NCI-H82 treated with DMSO at 0.1 percent for 48 hours (cell line): ENCODE data around the gene B9D1.

Experiments used
- DNase-seq: peaks from one replicate; lab custom pipeline; 2025; ENCODE audit not compliant: unreplicated experiment; lab: John Stamatoyannopoulos, UW

B9D1 gene

DNA sequence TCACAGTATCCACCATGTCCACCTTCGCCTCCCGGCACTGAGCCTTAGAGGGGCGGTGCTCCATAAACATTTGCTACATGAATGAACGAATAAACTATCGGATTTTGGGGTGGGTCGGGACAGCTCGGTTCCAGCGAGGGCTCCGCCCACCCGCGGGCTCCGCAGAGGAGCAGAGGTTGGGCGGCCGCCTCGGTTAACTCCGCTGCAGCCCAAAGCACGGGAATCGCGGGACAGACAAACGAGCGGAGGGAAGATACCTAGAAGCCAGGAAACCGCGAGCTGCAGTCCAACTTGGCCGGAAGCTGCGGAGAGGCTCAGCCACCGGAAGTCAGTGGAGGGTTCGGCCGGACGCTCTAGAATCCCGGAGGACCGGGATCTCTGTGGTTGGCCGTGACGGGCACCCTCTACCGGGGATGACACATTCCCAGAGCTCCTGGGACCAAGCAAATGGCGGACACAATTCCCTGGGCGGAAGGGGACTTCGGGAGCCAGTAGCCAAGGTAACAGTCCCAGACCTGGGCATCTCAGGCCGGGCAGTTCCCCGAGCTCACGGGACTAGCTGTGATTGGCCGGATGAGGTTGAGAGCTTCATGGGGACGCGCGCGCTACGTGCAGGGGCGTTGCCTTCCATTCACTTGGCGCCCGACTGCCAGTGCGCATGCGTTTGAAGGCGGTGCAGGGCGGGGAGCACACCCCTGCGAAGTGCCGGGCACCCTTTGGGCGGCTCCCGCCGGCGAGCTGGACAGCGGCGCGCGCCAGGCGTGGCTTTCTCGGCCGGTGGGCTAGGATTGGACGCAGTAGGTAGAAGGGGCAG lies 15.3 kb upstream of the B9D1 start:
- peak; percentile 100 for DNase-seq

DNA sequence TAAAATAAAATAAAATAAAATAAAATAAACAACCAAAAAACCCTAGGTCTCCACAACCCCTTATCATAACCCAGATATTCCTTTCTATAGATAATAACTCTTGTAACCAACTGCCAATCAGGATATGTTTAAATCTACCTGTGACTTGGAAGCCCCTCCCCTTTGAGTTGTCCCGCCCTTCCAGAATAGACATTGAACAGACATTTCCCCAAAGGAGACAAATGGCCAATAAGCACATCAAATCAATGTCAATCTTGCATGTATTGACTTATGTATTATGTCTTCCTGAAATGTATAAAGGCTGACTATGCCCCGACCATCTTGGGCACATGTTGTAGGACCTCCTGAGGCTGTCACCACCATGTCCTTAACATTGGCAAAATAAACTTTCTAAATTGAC lies 14.3 kb upstream of the B9D1 start:
- no peak for DNase-seq

DNA sequence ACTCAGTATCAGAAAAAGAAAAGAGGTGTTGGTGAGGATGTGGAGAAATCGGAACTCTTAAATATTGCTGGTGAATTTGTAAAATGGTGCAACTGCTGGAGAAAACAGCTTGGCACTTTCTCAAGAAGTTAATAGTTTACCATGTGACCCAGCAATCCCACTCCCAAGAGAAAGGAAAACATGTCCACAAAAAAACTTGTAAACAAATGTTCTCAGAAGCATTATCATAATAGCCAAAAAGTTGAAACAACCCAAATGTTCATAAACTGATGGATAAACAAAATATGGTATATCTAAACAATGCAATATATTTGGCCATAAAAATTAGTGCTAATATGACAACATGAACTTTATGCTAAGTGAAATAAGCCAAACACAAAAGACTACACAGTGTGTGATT lies 13.2 kb upstream of the B9D1 start:
- DNase-seq, result no peak

DNA sequence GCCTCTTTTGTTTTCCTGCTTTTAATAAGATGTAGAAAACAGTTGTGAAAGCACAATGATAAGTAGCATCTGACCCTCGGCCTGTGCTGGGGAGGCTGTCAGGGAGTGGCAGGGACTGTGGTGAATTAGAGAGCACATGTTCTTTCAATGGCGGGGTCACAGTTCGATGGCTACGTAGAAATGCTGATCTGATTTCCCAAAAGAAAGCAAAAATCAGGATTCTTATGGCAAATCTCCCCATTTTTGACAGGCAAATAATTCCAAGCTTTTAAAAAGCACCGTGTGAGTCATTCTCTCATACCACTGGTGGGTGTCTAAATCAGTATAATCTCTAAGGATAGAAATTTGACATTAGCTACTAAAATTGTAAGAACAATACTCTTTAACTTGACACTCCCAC lies 11.6 kb upstream of the B9D1 start:
- no peak for DNase-seq

DNA sequence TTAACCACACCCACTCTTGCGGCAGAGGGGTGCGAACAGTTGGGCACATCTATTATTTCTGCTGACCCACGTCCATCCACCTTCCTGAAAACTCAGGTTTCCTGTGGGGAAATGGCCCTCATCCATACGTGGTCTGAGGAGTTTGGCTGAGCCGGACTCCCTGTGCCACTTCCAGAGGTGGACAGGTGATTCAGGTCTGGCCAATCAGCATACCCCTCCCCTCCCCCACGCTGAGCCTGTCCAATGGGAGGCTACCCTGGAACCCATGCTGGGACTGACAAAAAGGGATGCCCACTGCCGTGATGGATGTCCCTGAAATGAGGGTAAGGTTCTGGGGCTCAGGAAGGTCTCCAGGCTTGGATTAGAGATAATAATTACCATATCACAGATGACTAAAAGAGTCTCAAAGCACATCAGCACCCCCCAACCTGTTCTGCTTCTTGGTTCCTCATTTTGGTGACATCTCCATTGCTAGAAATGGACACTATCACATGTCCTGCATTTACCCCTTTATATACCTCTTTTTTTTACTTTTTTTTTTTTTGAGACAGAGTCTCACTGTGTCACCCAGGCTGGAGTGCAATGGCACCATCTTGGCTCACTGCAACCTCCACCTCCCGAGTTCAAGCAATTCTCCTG lies 10.5 kb upstream of the B9D1 start:
- no peak for DNase-seq

DNA sequence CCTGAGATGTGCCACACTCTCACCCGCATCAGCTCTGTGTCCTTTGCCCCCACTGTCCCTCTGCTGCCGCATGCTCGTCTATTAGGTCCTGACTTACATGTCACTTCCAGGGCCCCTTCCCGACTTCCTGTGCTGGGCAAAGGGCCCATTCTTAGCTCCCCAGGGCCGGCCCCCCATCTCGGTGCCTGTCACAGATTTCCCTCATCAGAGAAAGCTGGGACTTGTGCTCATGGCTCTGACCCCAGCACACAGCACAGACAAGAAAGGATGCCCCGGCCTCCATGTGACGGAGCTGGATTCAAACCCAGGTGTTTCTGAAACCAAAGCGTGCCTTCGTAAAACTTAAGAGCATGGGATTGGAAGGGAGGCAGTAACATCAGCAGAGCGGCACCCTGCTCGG lies 9.9 kb upstream of the B9D1 start:
- no peak for DNase-seq

DNA sequence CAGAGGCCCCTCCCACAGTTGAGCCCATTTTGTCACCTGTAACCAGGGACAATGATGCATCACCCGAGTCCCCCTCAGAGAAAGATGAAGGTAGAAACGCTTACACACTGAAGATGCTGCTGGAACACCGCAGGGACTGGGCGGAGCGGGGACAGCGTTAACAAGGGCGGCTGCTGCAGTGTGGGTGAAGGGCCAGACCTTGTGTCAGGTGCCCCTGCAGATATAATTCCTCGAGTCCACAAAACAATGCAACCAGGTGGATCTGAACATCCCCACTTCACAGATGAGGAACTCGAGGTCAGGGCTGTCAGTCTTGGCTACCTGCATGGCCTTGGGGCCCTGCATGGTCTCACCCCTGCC lies 9.5 kb upstream of the B9D1 start:
- DNase-seq, result no peak

DNA sequence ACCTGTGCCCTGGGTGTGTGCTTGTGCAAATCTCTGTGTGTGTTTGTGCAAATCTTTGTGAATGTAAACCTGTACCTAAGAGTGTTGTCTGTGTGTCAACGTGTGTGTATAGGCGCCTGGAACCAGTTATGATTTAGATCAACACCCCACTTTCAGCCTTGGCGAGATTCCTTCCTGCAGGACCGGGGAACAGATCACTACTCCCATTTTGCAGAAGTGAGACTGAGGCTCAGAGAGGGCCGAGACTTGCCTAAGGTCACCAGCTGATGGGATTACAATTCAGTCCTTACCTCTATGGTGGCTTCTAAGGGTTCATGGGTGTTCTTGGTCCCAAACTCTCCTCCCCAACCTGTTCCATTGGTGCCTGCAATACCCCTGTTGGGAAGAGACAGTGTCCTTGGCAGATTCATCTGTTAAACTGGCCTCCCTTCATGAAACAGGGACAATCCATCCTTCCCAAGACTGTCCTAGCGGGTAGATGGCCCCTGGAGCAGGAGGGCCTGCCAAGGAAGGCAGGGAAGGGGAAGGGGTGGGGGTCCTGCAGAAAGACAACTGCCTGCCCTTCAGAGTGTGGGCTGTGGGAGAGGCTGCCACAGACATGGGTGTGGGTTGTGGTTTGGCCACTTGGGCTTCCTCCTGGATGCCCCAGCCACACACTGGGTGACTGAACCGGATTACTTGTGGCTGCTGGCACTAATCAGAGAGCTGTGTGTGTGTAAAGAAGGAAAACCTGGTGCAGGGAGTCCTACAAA lies 8.9 kb upstream of the B9D1 start:
- DNase-seq, result no peak

DNA sequence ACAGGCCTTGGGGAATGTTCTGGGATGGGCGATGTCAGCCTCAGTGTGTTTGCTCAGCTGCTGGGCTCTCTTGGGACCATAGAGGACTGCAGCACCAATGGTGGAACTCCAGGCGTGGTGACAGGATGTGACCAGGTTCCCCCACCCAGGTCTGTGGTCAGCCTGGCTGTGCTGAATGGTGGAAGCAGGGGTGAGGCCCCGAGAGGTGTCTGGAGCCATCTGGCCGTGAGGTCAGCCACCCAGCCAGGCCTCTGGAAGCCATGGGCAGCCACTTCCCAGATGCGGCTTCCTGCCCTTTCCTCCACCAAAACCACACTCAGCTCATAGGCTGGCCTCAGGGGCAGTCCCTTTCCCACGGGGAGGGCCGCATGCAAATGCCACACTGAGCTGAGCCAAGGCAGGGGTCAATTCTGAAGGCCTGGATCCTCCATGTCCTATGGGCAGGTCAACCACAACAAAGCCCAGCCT lies 8.0 kb upstream of the B9D1 start:
- DNase-seq, result no peak

DNA sequence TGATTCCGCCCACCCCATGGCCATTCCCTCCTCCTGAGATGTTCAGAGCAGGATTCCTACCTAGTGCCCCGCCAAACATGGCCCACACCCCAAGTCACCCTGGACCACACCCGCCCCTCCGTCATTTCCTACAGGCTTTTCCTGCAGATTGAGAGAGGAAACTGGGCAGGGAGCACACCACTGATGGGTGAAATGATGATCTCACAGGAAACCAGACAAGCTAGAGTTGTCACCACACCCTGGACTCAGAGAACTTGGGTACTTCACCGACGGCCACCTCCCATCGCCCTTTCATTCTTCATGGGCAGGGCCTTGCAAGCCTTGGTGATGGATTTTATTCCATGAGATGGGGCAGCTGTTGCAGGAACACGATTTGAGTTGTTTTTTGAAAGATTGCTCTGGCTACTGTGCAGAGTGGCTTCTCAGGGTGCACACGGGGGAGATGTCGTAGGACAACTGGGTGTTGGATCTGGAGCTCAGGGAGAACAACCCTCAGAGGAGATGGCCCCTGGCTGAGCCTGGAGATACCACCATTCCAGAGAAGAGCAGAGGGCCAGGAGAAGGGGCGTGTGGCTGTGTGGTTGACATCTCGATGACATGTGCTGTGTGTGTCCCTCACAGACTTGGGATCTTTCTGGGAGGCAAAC lies 7.4 kb upstream of the B9D1 start:
- DNase-seq, result no peak

DNA sequence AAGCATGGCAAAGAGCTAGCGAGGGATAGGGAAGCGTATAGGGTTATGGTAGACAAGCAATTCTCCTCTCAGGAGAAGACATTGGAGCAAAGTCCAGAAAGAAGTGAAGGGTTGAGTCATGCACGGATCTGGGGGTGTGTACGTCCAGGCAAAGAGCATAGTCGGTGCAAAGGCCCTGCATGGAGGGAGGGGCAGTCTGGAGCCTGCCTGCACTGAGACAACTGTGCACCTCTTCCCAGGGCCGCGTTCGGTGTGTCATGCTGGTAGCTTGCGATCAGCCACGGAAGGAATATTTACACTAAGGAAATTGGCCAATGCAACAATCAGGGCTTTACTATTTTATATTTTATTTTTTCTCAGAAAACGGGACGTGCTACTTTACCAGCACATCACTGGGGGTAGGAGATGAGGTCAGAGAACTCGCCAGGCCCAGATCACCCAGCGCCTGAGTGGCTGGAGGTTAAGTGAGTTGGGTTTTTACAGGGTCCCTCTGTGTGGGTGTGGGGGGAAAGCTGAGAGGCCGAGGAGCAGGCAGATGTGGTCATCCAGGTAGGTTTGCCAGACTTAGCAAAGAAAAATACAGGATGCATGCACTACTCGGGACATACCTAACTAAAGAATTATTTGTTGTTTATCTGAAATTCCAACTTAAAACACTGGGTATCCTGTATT lies 6.7 kb upstream of the B9D1 start:
- DNase-seq, result no peak

DNA sequence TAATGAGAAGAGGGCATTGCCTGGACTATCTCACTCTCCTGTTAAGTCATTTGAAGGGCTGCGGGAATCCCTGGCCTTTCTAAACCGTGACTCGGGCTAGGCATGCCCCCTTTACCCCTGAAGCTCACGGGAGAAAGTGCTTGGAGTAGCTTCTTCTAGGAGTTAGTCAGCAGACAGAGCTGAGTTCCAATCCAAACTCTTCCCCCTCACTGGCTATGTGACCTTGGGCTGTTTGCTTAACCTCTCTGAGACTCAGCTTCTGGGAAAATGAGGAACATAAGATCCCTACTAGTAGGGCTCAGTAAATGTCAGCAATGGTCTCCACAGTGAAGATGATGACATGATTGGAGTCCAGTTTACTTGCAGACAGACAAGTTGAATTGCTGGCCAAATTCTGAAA lies 5.7 kb upstream of the B9D1 start:
- DNase-seq, result no peak

DNA sequence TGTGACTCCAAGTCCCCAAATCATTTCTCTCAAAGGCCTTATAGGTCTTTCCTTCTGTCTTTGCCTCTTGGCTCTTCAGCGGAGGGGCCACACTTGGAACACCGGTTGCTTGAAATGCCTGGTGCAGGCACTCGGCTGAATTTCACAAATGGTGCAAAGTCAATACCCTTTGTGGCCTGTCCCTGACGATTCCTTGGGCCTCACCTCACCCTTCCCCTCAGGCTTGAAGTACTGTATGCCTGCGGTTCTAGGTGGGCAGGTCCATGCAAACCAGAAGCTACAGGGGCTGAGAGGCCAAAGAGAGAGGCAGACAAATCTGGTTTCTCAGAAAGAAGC lies 4.1 kb upstream of the B9D1 start:
- DNase-seq, result no peak

DNA sequence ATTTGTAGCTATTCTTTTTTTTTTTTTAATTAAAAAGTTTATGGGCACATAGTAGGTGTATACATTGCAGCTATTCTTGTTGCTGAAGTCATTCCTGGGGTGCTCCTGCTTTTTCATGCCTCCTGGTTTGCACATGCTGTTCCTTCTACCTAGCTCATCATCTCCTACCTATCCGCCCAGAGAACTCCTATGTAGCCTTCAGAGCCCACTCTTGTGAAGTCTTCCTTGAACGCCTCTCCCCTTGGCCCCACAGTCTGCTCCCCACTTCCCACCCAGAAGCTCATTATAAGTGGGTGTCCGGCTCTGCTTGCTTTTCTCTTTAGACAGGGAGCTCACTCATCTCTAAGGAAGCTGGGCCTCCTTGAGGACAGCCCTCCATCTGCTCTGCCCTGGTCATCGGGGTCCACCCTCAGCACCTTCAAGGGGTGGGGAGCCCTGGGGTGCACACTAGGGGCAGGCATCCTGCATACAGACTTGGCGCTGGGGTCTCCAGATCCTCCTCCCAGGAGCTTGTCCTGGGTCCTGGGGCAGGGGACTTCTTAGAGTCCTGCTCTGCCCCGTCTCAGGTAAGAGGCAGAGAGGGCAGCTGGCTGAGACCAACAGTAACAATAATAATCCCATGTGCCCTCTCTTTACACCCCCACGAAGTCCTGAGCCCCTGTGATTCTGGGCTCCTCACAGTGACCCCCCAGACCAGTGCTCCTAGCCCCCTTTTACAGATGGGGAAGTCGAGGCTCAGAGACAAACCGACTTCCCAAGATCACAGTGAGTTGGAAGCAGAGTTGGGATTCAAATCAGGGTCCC lies 3.5 kb upstream of the B9D1 start:
- no peak for DNase-seq

DNA sequence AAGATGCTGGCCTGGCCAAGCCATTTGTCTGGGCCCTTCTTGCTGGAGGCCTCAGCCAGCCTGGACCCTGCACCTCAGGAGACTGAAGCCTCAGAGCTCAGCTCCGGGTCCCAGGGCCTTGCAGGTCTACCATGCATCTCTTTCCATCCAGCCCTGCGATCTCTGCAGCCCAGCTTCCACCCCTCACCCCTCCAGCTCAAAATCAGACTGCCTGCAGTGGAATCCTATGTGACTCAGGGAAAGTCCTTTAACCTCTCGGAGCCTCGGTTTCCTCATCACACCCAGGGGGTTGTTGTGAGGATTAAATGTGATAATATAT lies 2.9 kb upstream of the B9D1 start:
- DNase-seq, result no peak

DNA sequence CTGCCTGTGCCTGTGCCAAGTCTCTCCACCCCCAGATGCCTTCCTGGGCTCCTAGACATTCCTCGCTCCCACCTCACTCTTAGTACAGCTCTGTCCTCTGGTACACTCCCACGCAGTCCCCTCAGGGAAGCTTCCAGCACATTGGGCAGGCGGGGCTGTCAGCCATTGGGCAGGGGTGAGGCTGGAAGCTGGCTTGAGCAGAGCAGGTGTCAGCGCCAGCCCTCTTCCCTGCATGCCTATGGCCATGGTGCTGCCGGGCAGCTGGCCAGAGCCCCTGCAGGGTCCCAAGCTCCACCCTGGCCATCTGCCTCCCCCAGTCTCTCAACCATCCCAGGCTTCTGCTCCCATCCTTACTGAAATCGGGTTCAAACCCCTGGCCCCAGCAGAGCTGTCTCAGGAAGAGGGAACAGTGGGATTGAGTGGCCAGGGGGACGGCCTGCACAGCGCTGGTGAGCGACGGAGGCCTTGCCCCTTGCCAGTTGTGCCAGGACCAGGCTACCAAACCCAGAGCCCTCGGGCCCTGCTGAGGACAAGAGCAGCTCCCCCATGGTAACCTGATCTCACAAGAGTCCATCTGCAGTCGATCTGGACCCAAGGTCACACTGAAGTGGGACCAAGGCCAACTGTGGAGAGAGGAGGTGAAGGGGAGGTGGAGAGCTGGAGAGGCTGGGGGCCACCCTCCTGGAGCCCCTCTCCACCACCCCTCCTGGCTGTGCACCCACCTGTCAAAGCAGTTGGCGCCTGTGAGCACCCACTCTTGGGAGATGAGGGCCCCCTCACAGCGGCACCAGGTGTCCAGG lies 2.4 kb upstream of the B9D1 start:
- DNase-seq, result no peak

DNA sequence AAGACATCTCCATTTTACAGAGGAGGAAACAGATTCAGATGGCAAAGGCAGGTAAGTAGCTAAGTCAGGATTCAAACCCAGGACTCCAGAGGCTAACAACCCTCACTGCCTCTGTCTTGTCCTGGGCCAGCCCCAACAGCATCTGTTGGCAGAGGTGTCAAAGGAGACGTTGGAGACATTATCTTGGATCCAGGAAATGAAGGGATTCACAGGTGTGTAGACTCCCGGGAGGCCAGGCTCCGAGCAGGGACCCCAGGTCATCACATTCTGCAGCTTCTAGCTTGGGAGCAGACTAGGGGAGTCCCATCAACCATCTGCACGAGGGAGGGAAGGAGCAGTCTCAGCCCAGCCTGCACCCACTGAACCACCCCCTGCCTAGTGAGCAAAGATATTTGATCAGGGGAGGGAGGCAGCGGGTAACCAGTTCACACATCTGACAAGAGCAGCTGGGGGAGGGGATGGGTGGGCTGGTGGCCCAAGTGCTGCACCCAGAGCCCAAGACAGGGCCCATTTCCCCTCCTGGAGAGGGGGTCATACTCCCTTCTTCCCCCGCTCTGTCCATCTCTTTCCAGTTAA lies 1.0 kb upstream of the B9D1 start:
- no peak for DNase-seq

DNA sequence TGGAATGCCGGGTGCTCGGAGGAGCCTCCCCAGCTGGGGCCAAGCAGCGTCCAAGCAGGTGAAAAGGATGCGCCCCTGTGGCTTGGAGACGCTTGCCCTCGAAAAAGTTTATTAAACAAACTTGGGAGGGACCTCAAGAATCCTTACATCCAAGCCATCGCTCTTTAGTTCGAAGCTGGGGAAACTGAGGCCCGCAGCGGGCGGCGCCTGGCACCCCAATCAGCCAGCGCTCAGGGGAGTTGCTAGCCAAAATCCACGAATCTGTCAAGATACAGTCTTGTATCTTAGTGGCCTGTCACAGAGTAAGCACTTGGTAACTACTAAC lies 553 bp upstream of the B9D1 start:
- no peak for DNase-seq

DNA sequence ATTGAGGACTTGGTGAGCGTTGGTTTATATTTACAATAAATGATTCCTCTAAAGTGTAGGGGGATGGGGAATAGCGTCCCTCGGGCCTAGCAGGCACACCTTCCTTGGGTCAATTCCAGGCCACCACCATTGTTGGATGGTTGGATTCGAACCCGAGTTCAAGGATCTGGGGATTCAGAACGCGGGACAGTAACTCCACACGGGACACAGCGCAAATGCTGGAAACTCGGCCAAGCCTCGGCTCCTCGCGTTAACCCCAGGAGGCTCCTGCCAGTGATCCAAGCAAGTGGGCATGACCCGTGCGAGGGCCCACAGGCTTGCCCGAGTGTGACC lies 613 bp downstream of the B9D1 start:
- no peak for DNase-seq

DNA sequence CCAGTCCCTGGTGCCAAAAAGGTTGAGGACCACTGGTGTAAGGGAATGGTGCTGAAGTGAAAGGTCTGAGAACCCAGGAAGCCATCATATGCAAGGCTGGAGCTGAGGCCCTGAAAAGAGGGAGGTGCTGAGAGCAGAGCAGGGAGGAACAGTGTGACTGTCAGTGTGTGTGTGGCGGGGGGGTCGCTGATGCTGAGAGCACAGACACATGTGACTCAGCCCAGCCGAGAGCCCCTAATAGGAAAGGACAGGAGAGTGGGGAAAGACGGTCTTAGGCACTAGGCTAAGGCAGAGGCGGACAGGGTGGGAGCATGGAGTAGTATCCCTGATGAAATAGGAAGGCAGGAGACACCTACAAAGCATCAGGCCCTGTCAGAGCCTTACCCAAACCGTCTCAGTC lies 1.2 kb downstream of the B9D1 start:
- DNase-seq, result no peak
